ENCODE results near the gene PTK6. TPM values are rescaled to one million over a fixed set of nuclear protein-coding genes. Genes with fewer than 3 reads are reported as not detected.
"Not testable (repeated sequence)": the region's sequence is repeated elsewhere in the genome, so short reads cannot be mapped to it uniquely, and the experiment has no call there.

PTK6 gene
- total and polyA plus RNA-seq, 5 donors from 2014 or later: 0.15 to 0.21 (median 0.19) TPM; not detected in 1

DNA sequence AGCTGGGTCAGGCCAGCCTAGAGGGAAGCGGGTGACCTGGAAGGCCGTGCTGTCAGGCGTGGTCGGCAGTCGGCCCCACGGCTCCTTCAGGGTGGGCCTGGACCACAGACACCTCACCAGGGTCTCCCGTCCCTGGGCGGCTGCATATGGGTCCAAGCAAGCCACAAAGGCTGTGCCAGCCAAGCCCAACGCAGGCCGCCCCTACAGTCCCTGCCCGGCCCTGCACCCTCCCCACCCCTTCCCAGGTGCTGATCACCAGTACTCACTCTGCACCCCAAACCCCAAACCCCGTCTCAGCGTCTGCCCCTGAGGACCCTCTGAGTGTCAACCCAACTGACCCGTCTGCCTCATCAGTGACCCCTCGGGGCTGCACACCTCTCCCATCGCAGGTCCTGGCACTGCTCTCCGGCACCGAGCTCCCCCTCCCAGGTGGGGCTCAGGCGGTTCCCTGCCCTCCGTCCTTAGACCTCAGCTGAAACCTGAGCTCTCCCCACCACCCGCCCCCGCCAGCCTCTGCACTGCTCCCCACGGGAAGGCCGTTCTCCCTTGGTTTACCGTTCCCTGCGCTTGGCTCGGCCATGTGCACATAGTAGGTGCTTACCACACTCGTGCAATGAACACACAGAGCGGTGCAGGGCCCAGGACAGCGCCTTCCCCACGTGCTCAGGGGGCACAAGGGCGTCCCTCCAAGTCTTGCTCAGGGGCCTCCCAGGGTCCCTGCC, 18.1 kb downstream of the PTK6 start:
- Mint-ChIP-seq H3K27me3 (peaks cover 6% of the 10 kb centered on the region), H3K36me3 (peaks cover 9% of the 10 kb centered on the region), H3K9me3 (peaks cover 0 to 6% (median 4%) of the 10 kb centered on the region in 7 donors), H3K4me3 (peak overlapping the region; percentile 83 to 89 (median 87)), H3K4me1 (peaks cover 0 to 23% (median 4%) of the 10 kb centered on the region in 4 donors), H3K27ac (peak overlapping the region in 1 of 3 donors; percentile 42)
- Histone ChIP-seq H3K9me3 (ENCODE audit: control insufficient read depth in 2 of 2, low read length in 2 of 2) (peaks cover 0 to 2% of the 10 kb centered on the region in 2 experiments), H3K27me3 (ENCODE audit: control insufficient read depth, insufficient read depth, low read length) (no peaks in the 10 kb centered on the region), H3K27ac (ENCODE audit: insufficient read depth, low read length, poor library complexity, severe bottlenecking) (no peak overlapping the region), H3K36me3 (ENCODE audit: control insufficient read depth, insufficient read depth, low read length) (peaks cover 10% of the 10 kb centered on the region), H3K4me1 (ENCODE audit: control insufficient read depth, insufficient read depth, low read length, poor library complexity, severe bottlenecking) (peaks cover 24% of the 10 kb centered on the region), H3K4me3 (ENCODE audit: low read depth, low read length) (no peak overlapping the region)
- no peak for DNase-seq
- ATAC-seq (ENCODE audit: low read depth in 2 of 2): no peak

- H3K4me1 Mint-ChIP-seq: peaks cover 0 to 18% (median 2%) of the 10 kb centered on the region in 4 donors
- H3K9me3 ChIP-seq (ENCODE audit: control insufficient read depth in 2 of 2, low read length in 2 of 2): peaks cover 0 to 3% of the 10 kb centered on the region in 2 experiments
- H3K36me3 ChIP-seq (ENCODE audit: control insufficient read depth, insufficient read depth, low read length): peaks cover 5% of the 10 kb centered on the region
- no peak overlapping the region for H3K27ac Mint-ChIP-seq
- ATAC-seq (ENCODE audit: low read depth in 2 of 2) (no peak), DNase-seq (no peak)
- peaks cover 0 to 6% (median 4%) of the 10 kb centered on the region in 7 donors for H3K9me3 Mint-ChIP-seq
- H3K27me3 Mint-ChIP-seq: peaks cover 6% of the 10 kb centered on the region
- peak overlapping the region in 3 of 4 donors; percentile 66 to 85 (median 83) for H3K4me3 Mint-ChIP-seq
- peaks cover under 1% of the 10 kb centered on the region for H3K27me3 ChIP-seq (ENCODE audit: control insufficient read depth, insufficient read depth, low read length)
- no peak overlapping the region for H3K27ac ChIP-seq (ENCODE audit: insufficient read depth, low read length, poor library complexity, severe bottlenecking)
- H3K36me3 Mint-ChIP-seq: peaks cover 3% of the 10 kb centered on the region
- peaks cover 24% of the 10 kb centered on the region for H3K4me1 ChIP-seq (ENCODE audit: control insufficient read depth, insufficient read depth, low read length, poor library complexity, severe bottlenecking)
- no peak overlapping the region for H3K4me3 ChIP-seq (ENCODE audit: low read depth, low read length)
These were observed 18.8 kb downstream of the PTK6 start for GRCh38 chr20:63518351-63518861.

DNA sequence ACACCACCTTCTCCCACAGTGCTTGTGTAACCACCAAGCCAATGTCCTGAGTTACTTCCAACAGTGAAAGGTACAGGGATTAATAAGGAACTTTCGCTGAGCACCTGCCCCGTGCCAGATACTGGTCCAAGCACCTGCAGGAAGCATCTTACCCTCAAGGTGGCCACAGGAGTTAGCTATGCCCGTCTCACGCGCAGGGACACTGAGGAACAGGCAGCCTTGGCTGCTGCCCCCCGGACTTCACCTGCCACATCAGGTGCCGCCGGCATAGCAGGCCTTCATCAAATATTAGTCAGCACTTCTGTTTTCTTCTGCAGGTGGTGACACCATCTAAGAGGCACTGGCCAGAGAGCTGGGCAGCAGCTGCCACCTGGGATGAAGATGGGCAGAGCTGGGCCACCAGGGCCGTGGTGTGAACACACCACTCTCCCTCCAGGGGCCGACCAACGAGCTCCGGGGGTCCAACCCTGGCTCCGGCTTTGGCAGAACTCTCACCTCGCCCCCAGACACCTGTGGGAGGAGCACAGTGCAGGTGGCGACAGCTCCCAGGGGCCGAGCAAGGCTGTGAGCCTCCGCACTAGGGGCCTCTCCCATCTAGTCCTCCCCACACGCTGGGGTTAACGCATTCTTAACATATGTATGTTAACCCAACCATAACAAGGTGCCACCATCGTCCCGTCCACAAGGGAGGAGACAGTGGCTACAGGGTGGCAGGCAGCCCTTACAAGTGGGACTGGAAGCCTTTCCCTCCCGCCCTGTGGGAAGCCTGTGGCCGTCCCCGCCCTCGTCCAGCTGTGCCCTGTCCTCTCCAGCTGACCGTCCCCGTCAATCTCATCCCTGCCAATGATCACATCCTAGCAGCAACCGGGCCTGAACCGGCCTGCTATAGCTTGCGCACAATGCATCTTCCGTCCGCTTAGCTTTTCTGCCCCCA, 19.5 kb downstream of the PTK6 start:
- ATAC-seq (ENCODE audit: low read depth in 2 of 2) (no peak), DNase-seq (no peak)
- Histone ChIP-seq H3K4me3 (ENCODE audit: low read depth, low read length) (no peak overlapping the region), H3K4me1 (ENCODE audit: control insufficient read depth, insufficient read depth, low read length, poor library complexity, severe bottlenecking) (peaks cover 22% of the 10 kb centered on the region), H3K36me3 (ENCODE audit: control insufficient read depth, insufficient read depth, low read length) (no peaks in the 10 kb centered on the region), H3K27ac (ENCODE audit: insufficient read depth, low read length, poor library complexity, severe bottlenecking) (no peak overlapping the region), H3K27me3 (ENCODE audit: control insufficient read depth, insufficient read depth, low read length) (peaks cover 4% of the 10 kb centered on the region), H3K9me3 (ENCODE audit: control insufficient read depth in 2 of 2, low read length in 2 of 2) (peaks cover 0 to 3% of the 10 kb centered on the region in 2 experiments)
- peaks cover 2% of the 10 kb centered on the region for H3K36me3 Mint-ChIP-seq
- H3K27me3 Mint-ChIP-seq: peaks cover 6% of the 10 kb centered on the region
- H3K4me3 Mint-ChIP-seq: peak overlapping the region; percentile 46 to 83 (median 76)
- H3K27ac Mint-ChIP-seq: no peak overlapping the region
- H3K9me3 Mint-ChIP-seq: peaks cover 0 to 7% (median 4%) of the 10 kb centered on the region in 7 donors
- H3K4me1 Mint-ChIP-seq: peaks cover 0 to 15% (median 2%) of the 10 kb centered on the region in 4 donors

- not testable (repeated sequence) for H3K27me3 Mint-ChIP-seq
These were observed 22.7 kb downstream of the PTK6 start for GRCh38 chr20:63514520-63514919.

DNA sequence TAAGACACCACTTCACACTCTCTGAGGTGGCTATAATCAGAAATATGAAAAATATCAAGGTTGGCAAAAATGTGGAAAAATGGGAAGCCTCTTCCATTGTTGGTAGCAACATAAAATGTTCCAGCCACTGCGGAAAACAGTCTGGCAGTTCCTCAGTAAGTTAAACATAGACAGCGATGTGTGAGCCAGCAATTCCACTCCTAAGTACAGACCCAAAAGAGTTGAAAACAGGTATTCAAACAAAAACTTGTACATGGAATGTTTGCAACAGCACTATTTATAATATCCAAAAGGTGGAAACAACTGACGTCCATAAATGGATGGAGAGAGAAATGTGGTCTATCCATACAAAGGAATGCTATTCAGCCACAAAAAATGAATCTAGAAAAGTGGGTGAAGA, 24.0 kb downstream of the PTK6 start:
- Mint-ChIP-seq H3K9me3 (peaks cover 0 to 9% (median 3%) of the 10 kb centered on the region in 7 donors), H3K27me3 (peaks cover 6% of the 10 kb centered on the region), H3K36me3 (no peaks in the 10 kb centered on the region), H3K4me3 (peak overlapping the region in 1 of 4 donors; percentile 48), H3K27ac (peak overlapping the region in 1 of 3 donors; percentile 53), H3K4me1 (peaks cover 0 to 4% (median 0%) of the 10 kb centered on the region in 4 donors)
- no peak overlapping the region for H3K27ac ChIP-seq (ENCODE audit: insufficient read depth, low read length, poor library complexity, severe bottlenecking)
- H3K9me3 ChIP-seq (ENCODE audit: control insufficient read depth in 2 of 2, low read length in 2 of 2): peaks cover 0 to 3% of the 10 kb centered on the region in 2 experiments
- DNase-seq: no peak
- no peak overlapping the region for H3K4me3 ChIP-seq (ENCODE audit: low read depth, low read length)
- no peaks in the 10 kb centered on the region for H3K36me3 ChIP-seq (ENCODE audit: control insufficient read depth, insufficient read depth, low read length)
- no peaks in the 10 kb centered on the region for H3K4me1 ChIP-seq (ENCODE audit: control insufficient read depth, insufficient read depth, low read length, poor library complexity, severe bottlenecking)
- peaks cover 4% of the 10 kb centered on the region for H3K27me3 ChIP-seq (ENCODE audit: control insufficient read depth, insufficient read depth, low read length)
- ATAC-seq (ENCODE audit: low read depth in 2 of 2): no peak

More at GRCh38 chr20:63514520-63514919, 22.7 kb downstream of the PTK6 start:
- not testable (repeated sequence) for H3K36me3 Mint-ChIP-seq; DNase-seq; H3K27me3 ChIP-seq (ENCODE audit: control insufficient read depth, insufficient read depth, low read length); H3K36me3 ChIP-seq (ENCODE audit: control insufficient read depth, insufficient read depth, low read length); H3K27ac ChIP-seq (ENCODE audit: insufficient read depth, low read length, poor library complexity, severe bottlenecking); ATAC-seq (ENCODE audit: low read depth in 2 of 2); H3K9me3 Mint-ChIP-seq; H3K4me1 ChIP-seq (ENCODE audit: control insufficient read depth, insufficient read depth, low read length, poor library complexity, severe bottlenecking); H3K4me1 Mint-ChIP-seq; H3K27ac Mint-ChIP-seq; H3K9me3 ChIP-seq (ENCODE audit: control insufficient read depth in 2 of 2, low read length in 2 of 2); H3K4me3 ChIP-seq (ENCODE audit: low read depth, low read length)
- H3K4me3 Mint-ChIP-seq: peak overlapping the region in 2 of 4 donors; percentile 38 to 62

- Histone ChIP-seq H3K27me3 (ENCODE audit: control insufficient read depth, insufficient read depth, low read length) (peaks cover 4% of the 10 kb centered on the region), H3K36me3 (ENCODE audit: control insufficient read depth, insufficient read depth, low read length) (no peaks in the 10 kb centered on the region), H3K27ac (ENCODE audit: insufficient read depth, low read length, poor library complexity, severe bottlenecking) (no peak overlapping the region), H3K4me3 (ENCODE audit: low read depth, low read length) (no peak overlapping the region), H3K9me3 (ENCODE audit: control insufficient read depth in 2 of 2, low read length in 2 of 2) (peaks cover 5 to 12% of the 10 kb centered on the region in 2 experiments), H3K4me1 (ENCODE audit: control insufficient read depth, insufficient read depth, low read length, poor library complexity, severe bottlenecking) (no peaks in the 10 kb centered on the region)
- ATAC-seq (ENCODE audit: low read depth in 2 of 2) (no peak), DNase-seq (no peak)
- H3K4me1 Mint-ChIP-seq: no peaks in the 10 kb centered on the region
- H3K9me3 Mint-ChIP-seq: peaks cover 0 to 14% (median 4%) of the 10 kb centered on the region in 7 donors
- H3K4me3 Mint-ChIP-seq: no peak overlapping the region
- H3K27me3 Mint-ChIP-seq: peaks cover 12% of the 10 kb centered on the region
- H3K27ac Mint-ChIP-seq: no peak overlapping the region
- H3K36me3 Mint-ChIP-seq: peaks cover 3% of the 10 kb centered on the region
These were observed 28.1 kb downstream of the PTK6 start for GRCh38 chr20:63509088-63509564.

- H3K27me3 ChIP-seq (ENCODE audit: control insufficient read depth, insufficient read depth, low read length): peaks cover 2% of the 10 kb centered on the region
- no peaks in the 10 kb centered on the region for H3K4me1 Mint-ChIP-seq
- peaks cover 15% of the 10 kb centered on the region for H3K27me3 Mint-ChIP-seq
- no peak for ATAC-seq (ENCODE audit: low read depth in 2 of 2)
- H3K9me3 ChIP-seq (ENCODE audit: control insufficient read depth in 2 of 2, low read length in 2 of 2): peaks cover 4 to 12% of the 10 kb centered on the region in 2 experiments
- no peak overlapping the region for H3K4me3 ChIP-seq (ENCODE audit: low read depth, low read length)
- H3K36me3 ChIP-seq (ENCODE audit: control insufficient read depth, insufficient read depth, low read length): no peaks in the 10 kb centered on the region
- H3K36me3 Mint-ChIP-seq: peaks cover 3% of the 10 kb centered on the region
- H3K4me1 ChIP-seq (ENCODE audit: control insufficient read depth, insufficient read depth, low read length, poor library complexity, severe bottlenecking): no peaks in the 10 kb centered on the region
- peak overlapping the region in 1 of 4 donors; percentile 10 for H3K4me3 Mint-ChIP-seq
- H3K9me3 Mint-ChIP-seq: peaks cover 0 to 16% (median 5%) of the 10 kb centered on the region in 7 donors
- H3K27ac Mint-ChIP-seq: no peak overlapping the region
- H3K27ac ChIP-seq (ENCODE audit: insufficient read depth, low read length, poor library complexity, severe bottlenecking): no peak overlapping the region
- DNase-seq: no peak
These were observed 29.0 kb downstream of the PTK6 start for GRCh38 chr20:63508072-63508768.
